HG03139 (cell line): ENCODE data around the gene ZNF74.
"Not testable (repeated sequence)": the region's sequence is repeated elsewhere in the genome, so short reads cannot be mapped to it uniquely, and the experiment has no call there.

Experiments used
- ATAC-seq: cut with Tn5 transposase; IDR thresholded peaks from one replicate; pipeline ENCODE4 v1.9.1; 2021; ENCODE audit not compliant: unreplicated experiment

Gene ZNF74

GRCh38 chr22:20374130-20374529 is 19.8 kb upstream of the ZNF74 start:
- ATAC-seq: not testable (repeated sequence)

GRCh38 chr22:20376281-20376680 is 17.7 kb upstream of the ZNF74 start:
- ATAC-seq: not testable (repeated sequence)

- not testable (repeated sequence) for ATAC-seq
Measured at GRCh38 chr22:20376983-20377382, 17.0 kb upstream of the ZNF74 start.

- ATAC-seq: no peak
Measured at GRCh38 chr22:20378110-20378509, 15.8 kb upstream of the ZNF74 start.

- not testable (repeated sequence) for ATAC-seq
Measured at GRCh38 chr22:20378684-20379083, 15.3 kb upstream of the ZNF74 start.

- no peak for ATAC-seq
Measured at GRCh38 chr22:20380486-20380885, 13.5 kb upstream of the ZNF74 start.

GRCh38 chr22:20383538-20383937 is 10.4 kb upstream of the ZNF74 start:
- ATAC-seq: no peak

- no peak for ATAC-seq
Measured at GRCh38 chr22:20384171-20384570, 9.8 kb upstream of the ZNF74 start.

GRCh38 chr22:20384865-20385264 is 9.1 kb upstream of the ZNF74 start:
- ATAC-seq: no peak

GRCh38 chr22:20386336-20386735 is 7.6 kb upstream of the ZNF74 start:
- no peak for ATAC-seq

- no peak for ATAC-seq
Measured at GRCh38 chr22:20386972-20387371, 7.0 kb upstream of the ZNF74 start.

- no peak for ATAC-seq
Measured at GRCh38 chr22:20388200-20388599, 5.8 kb upstream of the ZNF74 start.

- ATAC-seq: no peak
Measured at GRCh38 chr22:20389288-20389687, 4.7 kb upstream of the ZNF74 start.

- ATAC-seq: no peak
Measured at GRCh38 chr22:20390394-20390907, 3.5 kb upstream of the ZNF74 start.

GRCh38 chr22:20391222-20391621 is 2.7 kb upstream of the ZNF74 start:
- no peak for ATAC-seq

GRCh38 chr22:20392365-20392881 is 1.5 kb upstream of the ZNF74 start:
- ATAC-seq: not testable (repeated sequence)

GRCh38 chr22:20392983-20393704 is 807 bp upstream of the ZNF74 start:
- no peak for ATAC-seq

GRCh38 chr22:20395181-20395906 is 1.4 kb downstream of the ZNF74 start:
- ATAC-seq: no peak

- ATAC-seq: no peak
Measured at GRCh38 chr22:20395907-20396287, 1.9 kb downstream of the ZNF74 start.

GRCh38 chr22:20396639-20397038 is 2.7 kb downstream of the ZNF74 start:
- ATAC-seq: no peak

GRCh38 chr22:20397498-20397897 is 3.5 kb downstream of the ZNF74 start:
- ATAC-seq: no peak

GRCh38 chr22:20398420-20398819 is 4.5 kb downstream of the ZNF74 start:
- ATAC-seq: no peak
